Esophagus squamous epithelium (tissue), 5 donors: ENCODE results near the gene FNDC3B. TPM values are rescaled to one million over a fixed set of nuclear protein-coding genes. Genes with fewer than 3 reads are reported as not detected.

Experiments
- DNase-seq: peaks from one replicate; lab custom pipeline; 2025; lab: John Stamatoyannopoulos, UW
- H3K27ac ChIP-seq, 4 donors: fragments of 200-600 bp; sonication (generic); one replicate each; pipeline ENCODE4 v1.5.1; 2016 to 2019; ENCODE audit warnings: mild to moderate bottlenecking in 1 of 4
- H3K27me3 ChIP-seq, 4 donors: fragments of 200-600 bp; sonication (generic); 1 replicate in 3 of 4; 2 replicates in 1 of 4; pipeline versions ENCODE4 v1.5.1 to v1.6.0; 2017 to 2021; ENCODE audit warnings: antibody characterized with exemption in 1 of 4
- H3K36me3 ChIP-seq, 3 donors: fragments of 200-600 bp; sonication (generic); one replicate each; pipeline ENCODE4 v1.5.1; 2016 to 2019
- H3K4me1 ChIP-seq, 3 donors: fragments of 200-600 bp; sonication (generic); one replicate each; pipeline ENCODE4 v1.5.1; 2017 to 2019
- H3K4me3 ChIP-seq, 4 donors: fragments of 200-600 bp; sonication (generic); 1 replicate in 3 of 4; 2 replicates in 1 of 4; pipeline ENCODE4 v1.5.1; 2016 to 2019; ENCODE audit warnings: mild to moderate bottlenecking in 2 of 4, moderate library complexity in 1 of 4
- H3K9me3 ChIP-seq, 3 donors: fragments of 200-600 bp; sonication (generic); one replicate each; pipeline ENCODE4 v1.5.1; 2016 to 2019
- CTCF ChIP-seq, 6 experiments: fragments of 450-650 bp in 4 of 6; fragments of 200-600 bp in 2 of 6; sonication (generic) in 2 of 6; IDR thresholded peaks; one replicate each; pipeline ENCODE4 v1.5.1; 2016 to 2019; ENCODE audit warnings: antibody characterized with exemption in 6 of 6, mild to moderate bottlenecking in 4 of 6, moderate library complexity in 4 of 6
- POLR2A ChIP-seq, 4 donors: fragments of 450-650 bp; IDR thresholded peaks; one replicate each; pipeline ENCODE4 v1.6.1; 2017; ENCODE audit warnings: antibody characterized with exemption in 4 of 4, mild to moderate bottlenecking in 4 of 4, moderate library complexity in 3 of 4
- WGBS, 2 donors: methylation state at CpG; one replicate each; pipeline ENCODE4 v1.1.5; 2018; 5-methylcytosine and 5-hydroxymethylcytosine counted together
- intact Hi-C: fragments of 100-400 bp; cut with DNase I; formaldehyde crosslinking; loops from one replicate; pipeline ENCODE4 v1.15.0; 2022
- total RNA-seq, 4 donors: library from RNA; depleted of rRNA; stranded (reverse); fragments of >200 nt; gene quantifications; one replicate each; pipeline ENCODE4 v1.1.0, GENCODE V29; 2016
- donor health status: DM: yes; HTN: yes; CAD: no.

The FNDC3B gene
- total RNA-seq, 4 donors from 2014 or later = 7.7 to 44.3 (median 20.4) TPM

DNA sequence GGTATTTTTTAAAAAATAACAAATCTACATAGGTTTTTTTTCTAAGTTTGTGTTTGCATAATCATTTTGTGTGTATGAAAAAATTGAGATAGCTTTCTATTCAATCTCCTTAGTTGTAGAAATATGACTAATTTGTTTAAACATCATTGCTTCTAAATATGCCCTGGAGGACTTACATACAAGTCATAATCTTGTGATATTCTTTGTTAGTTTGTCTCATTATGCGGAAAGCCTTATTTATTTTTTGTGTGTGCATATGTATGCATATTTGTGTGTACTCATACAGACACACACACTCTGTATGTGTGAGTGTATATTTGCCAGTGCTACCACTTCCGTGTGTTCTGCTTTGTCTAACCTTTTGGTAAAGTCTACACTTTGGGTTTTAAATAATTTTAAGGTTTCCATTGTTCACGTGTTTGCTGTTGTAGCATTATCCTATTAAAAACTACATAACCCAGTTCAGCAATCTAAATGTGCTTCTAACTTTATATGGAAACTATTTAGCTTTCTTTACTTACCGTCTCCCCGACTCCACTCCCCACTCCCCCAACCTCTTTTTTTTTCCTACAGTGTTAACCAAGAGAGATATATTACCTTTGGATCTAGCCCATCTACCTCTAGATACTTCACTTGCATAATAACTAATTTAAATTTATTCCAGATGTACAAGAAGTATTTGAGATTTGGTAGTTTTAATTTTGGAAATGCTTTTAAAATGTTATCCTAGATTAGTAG lies 111.7 kb downstream of the FNDC3B start:
- TF ChIP-seq CTCF (IDR thresholded peaks at IDR 0.05) (no peak), POLR2A (IDR thresholded peaks at IDR 0.05) (no peak)
- no peak for DNase-seq
- Histone ChIP-seq H3K4me1 (peaks cover 20 to 50% (median 38%) of the 10 kb centered on the region in 3 donors), H3K36me3 (no peaks in the 10 kb centered on the region), H3K27ac (no peak overlapping the region), H3K9me3 (no peaks in the 10 kb centered on the region), H3K27me3 (no peaks in the 10 kb centered on the region), H3K4me3 (no peak overlapping the region)
- intact Hi-C loops = no loop called here
- WGBS, 2 donors = 59% methylated on average over 5 of the region's 5 CpGs

DNA sequence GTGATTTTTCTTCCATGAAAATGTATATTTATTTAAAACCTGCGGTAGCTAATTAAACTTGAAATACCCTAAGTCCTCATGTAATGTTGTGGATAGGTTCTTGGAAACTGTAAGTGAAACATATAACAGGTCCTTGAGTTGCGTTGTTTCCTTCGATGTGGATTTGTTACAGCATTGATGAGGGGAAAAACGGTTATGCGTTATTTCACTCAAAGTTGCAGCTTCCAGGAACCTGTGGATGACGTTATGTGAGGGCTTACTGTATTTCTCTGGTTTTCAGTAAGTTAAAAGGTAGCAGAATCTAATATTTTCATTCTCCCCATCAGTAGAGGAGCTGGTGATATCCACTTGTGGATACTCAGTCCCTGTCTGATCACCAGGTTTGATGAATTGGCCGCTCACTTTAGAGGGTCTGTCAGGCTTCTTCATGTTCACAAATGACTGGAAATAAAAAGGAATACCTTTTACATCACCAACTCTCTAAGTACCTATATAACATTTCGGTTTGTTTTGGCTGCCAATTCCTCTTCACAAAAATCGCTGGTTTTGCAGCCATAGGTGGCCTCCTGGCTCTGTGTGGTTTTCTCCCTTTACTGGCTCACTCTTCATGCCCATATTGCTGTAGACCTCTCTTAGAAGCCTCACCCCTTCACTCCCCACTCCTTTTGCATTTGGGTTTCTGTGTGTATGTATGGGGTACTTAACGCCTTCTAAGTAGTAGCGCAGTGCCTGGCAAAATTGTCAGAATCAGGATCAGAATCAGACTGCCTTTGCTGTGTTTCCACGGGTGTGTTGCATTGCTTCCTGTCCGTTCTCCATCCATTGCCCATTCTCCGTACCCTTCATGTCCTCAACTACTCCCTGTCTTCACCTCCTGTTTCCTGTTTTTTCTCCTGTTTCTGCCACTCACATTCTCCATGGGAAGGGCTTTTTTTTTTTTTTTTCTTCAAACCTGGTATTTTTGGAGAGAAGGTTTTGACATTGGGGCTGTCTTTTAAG lies 112.6 kb downstream of the FNDC3B start:
- no peak overlapping the region for H3K4me3 ChIP-seq
- H3K27ac ChIP-seq = peak overlapping the region in 3 of 4 donors; percentile 15 to 87 (median 83)
- no peak for DNase-seq
- H3K4me1 ChIP-seq = peaks cover 20 to 59% (median 46%) of the 10 kb centered on the region in 3 donors
- 84 to 88% methylated on average over 14 of the region's 14 CpGs for WGBS, 2 donors
- TF ChIP-seq POLR2A (IDR thresholded peaks at IDR 0.05) (no peak), CTCF (IDR thresholded peaks at IDR 0.05) (no peak)
- intact Hi-C loops = no loop called here
- no peaks in the 10 kb centered on the region for H3K9me3 ChIP-seq
- H3K36me3 ChIP-seq = no peaks in the 10 kb centered on the region
- H3K27me3 ChIP-seq = no peaks in the 10 kb centered on the region

DNA sequence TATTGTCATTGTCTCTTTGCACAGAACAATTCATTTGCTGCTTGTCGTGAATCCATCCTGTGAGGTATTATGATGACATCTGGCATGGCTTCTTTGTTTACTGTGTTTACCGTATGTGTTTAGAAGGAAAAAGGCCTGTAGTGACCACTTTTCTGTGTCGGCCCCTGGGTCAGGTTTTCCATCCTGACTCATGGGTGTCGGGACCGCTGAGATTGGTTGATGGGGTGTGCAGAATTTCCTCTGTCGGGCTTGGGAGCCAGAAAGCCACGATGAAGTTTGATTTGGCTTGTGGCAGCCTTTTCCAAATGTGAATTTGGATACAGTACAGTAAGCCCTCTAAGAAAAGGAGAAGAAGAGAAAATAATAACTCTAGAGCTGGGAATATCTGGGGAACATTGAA lies 113.5 kb downstream of the FNDC3B start:
- TF ChIP-seq CTCF (IDR thresholded peaks at IDR 0.05) = no peak
- no peak for TF ChIP-seq POLR2A (IDR thresholded peaks at IDR 0.05)
- no peak for DNase-seq
- intact Hi-C loops = no loop called here
- Histone ChIP-seq H3K4me1 (peaks cover 20 to 64% (median 48%) of the 10 kb centered on the region in 3 donors), H3K36me3 (no peaks in the 10 kb centered on the region), H3K4me3 (peak overlapping the region in 1 of 4 donors; percentile 5), H3K27me3 (no peaks in the 10 kb centered on the region), H3K9me3 (no peaks in the 10 kb centered on the region), H3K27ac (peak overlapping the region; percentile 70 to 93 (median 85))
- WGBS, 2 donors = 24 to 25% methylated on average over 7 of the region's 7 CpGs

GRCh38 chr3:172153335-172153861 lies 114.0 kb downstream of the FNDC3B start:
- Histone ChIP-seq H3K4me3 (peak overlapping the region in 1 of 4 donors; percentile 5), H3K36me3 (no peaks in the 10 kb centered on the region), H3K4me1 (peaks cover 20 to 61% (median 48%) of the 10 kb centered on the region in 3 donors), H3K9me3 (no peaks in the 10 kb centered on the region), H3K27ac (peak overlapping the region; percentile 70 to 93 (median 85)), H3K27me3 (no peaks in the 10 kb centered on the region)
- DNase-seq = peak; percentile 14
- intact Hi-C loops = no loop called here
- WGBS, 2 donors = 12 to 20% methylated on average over 4 to 8 of the region's 8 CpGs
- TF ChIP-seq CTCF (IDR thresholded peaks at IDR 0.05) (no peak), POLR2A (IDR thresholded peaks at IDR 0.05) (peak in 3 of 4 donors; percentile 9 to 50 (median 44))
